ENCODE results near the gene ATG16L1. TPM values are rescaled to one million over a fixed set of nuclear protein-coding genes. Genes with fewer than 3 reads are reported as not detected.

The ATG16L1 gene
- polyA plus RNA-seq, 4 donors: 21.6 to 24.4 (median 23.0) TPM

- no peak for DNase-seq (ENCODE audit: low read depth in 4 of 4, low spot score in 3 of 4)
These were observed 24.9 kb upstream of the ATG16L1 start for GRCh38 chr2:233226511-233227031.

- DNase-seq (ENCODE audit: low read depth in 4 of 4, low spot score in 3 of 4): no peak
These were observed 24.0 kb upstream of the ATG16L1 start for GRCh38 chr2:233227346-233227978.

- no peak for DNase-seq (ENCODE audit: low read depth in 4 of 4, low spot score in 3 of 4)
These were observed 23.1 kb upstream of the ATG16L1 start for GRCh38 chr2:233228376-233228775.

GRCh38 chr2:233233618-233234230 is 17.7 kb upstream of the ATG16L1 start:
- DNase-seq (ENCODE audit: low read depth in 4 of 4, low spot score in 3 of 4): no peak

- no peak for DNase-seq (ENCODE audit: low read depth in 4 of 4, low spot score in 3 of 4)
These were observed 17.2 kb upstream of the ATG16L1 start for GRCh38 chr2:233234264-233234663.

- no peak for DNase-seq (ENCODE audit: low read depth in 4 of 4, low spot score in 3 of 4)
These were observed 16.5 kb upstream of the ATG16L1 start for GRCh38 chr2:233234996-233235395.

- DNase-seq (ENCODE audit: low read depth in 4 of 4, low spot score in 3 of 4): no peak
These were observed 15.5 kb upstream of the ATG16L1 start for GRCh38 chr2:233235977-233236376.

- no peak for DNase-seq (ENCODE audit: low read depth in 4 of 4, low spot score in 3 of 4)
These were observed 14.5 kb upstream of the ATG16L1 start for GRCh38 chr2:233236820-233237589.

GRCh38 chr2:233240897-233241296 is 10.6 kb upstream of the ATG16L1 start:
- no peak for DNase-seq (ENCODE audit: low read depth in 4 of 4, low spot score in 3 of 4)

GRCh38 chr2:233241803-233242202 is 9.7 kb upstream of the ATG16L1 start:
- no peak for DNase-seq (ENCODE audit: low read depth in 4 of 4, low spot score in 3 of 4)

- no peak for DNase-seq (ENCODE audit: low read depth in 4 of 4, low spot score in 3 of 4)
These were observed 9.1 kb upstream of the ATG16L1 start for GRCh38 chr2:233242231-233242927.

- DNase-seq (ENCODE audit: low read depth in 4 of 4, low spot score in 3 of 4): no peak
These were observed 8.1 kb upstream of the ATG16L1 start for GRCh38 chr2:233243348-233243747.

GRCh38 chr2:233244818-233245217 is 6.7 kb upstream of the ATG16L1 start:
- DNase-seq (ENCODE audit: low read depth in 4 of 4, low spot score in 3 of 4): no peak

- no peak for DNase-seq (ENCODE audit: low read depth in 4 of 4, low spot score in 3 of 4)
These were observed 6.1 kb upstream of the ATG16L1 start for GRCh38 chr2:233245406-233245805.

- no peak for DNase-seq (ENCODE audit: low read depth in 4 of 4, low spot score in 3 of 4)
These were observed 4.4 kb upstream of the ATG16L1 start for GRCh38 chr2:233247116-233247515.

GRCh38 chr2:233247744-233248143 is 3.7 kb upstream of the ATG16L1 start:
- DNase-seq (ENCODE audit: low read depth in 4 of 4, low spot score in 3 of 4): no peak

- DNase-seq (ENCODE audit: low read depth in 4 of 4, low spot score in 3 of 4): no peak
These were observed 2.5 kb upstream of the ATG16L1 start for GRCh38 chr2:233248999-233249398.

GRCh38 chr2:233250568-233250967 is 905 bp upstream of the ATG16L1 start:
- no peak for DNase-seq (ENCODE audit: low read depth in 4 of 4, low spot score in 3 of 4)

- no peak for DNase-seq (ENCODE audit: low read depth in 4 of 4, low spot score in 3 of 4)
These were observed 528 bp upstream of the ATG16L1 start for GRCh38 chr2:233250985-233251305.

- peak in 1 of 4 donors; percentile 3 for DNase-seq (ENCODE audit: low read depth in 4 of 4, low spot score in 3 of 4)
These were observed 754 bp downstream of the ATG16L1 start for GRCh38 chr2:233252227-233252626.

- no peak for DNase-seq (ENCODE audit: low read depth in 4 of 4, low spot score in 3 of 4)
These were observed 3.7 kb downstream of the ATG16L1 start for GRCh38 chr2:233255151-233255550.
